Ascending aorta (tissue), 2 donors: ENCODE measurements around the gene FAM168A. TPM values are rescaled to one million over a fixed set of nuclear protein-coding genes. Genes with fewer than 3 reads are reported as not detected.

Experiments
- DNase-seq, 2 donors: peaks; one replicate each; pipeline ENCODE4 v3.0.0-alpha.2; 2019; ENCODE audit warnings: low spot score in 2 of 2
- H3K27ac ChIP-seq, 2 donors: fragments of 200-600 bp; sonication (generic); one replicate each; pipeline ENCODE4 v1.5.1; 2016 to 2017; ENCODE audit warnings: mild to moderate bottlenecking in 1 of 2
- H3K27me3 ChIP-seq: fragments of 200-600 bp; sonication (generic); one replicate; pipeline ENCODE4 v1.5.1; 2017
- H3K36me3 ChIP-seq, 2 donors: fragments of 200-600 bp; sonication (generic); one replicate each; pipeline ENCODE4 v1.5.1; 2016
- H3K4me1 ChIP-seq, 2 donors: fragments of 200-600 bp; sonication (generic); one replicate each; pipeline ENCODE4 v1.5.1; 2016 to 2017; ENCODE audit warnings: mild to moderate bottlenecking in 1 of 2
- H3K4me3 ChIP-seq, 2 donors: fragments of 200-600 bp; sonication (generic); one replicate each; pipeline ENCODE4 v1.5.1; 2016 to 2017; ENCODE audit warnings: mild to moderate bottlenecking in 1 of 2
- H3K9me3 ChIP-seq, 2 donors: fragments of 200-600 bp; sonication (generic); one replicate each; pipeline ENCODE4 v1.5.1; 2016
- intact Hi-C: fragments of 100-400 bp; cut with DNase I; formaldehyde crosslinking; loops from one replicate; pipeline ENCODE4 v1.15.1; 2023
- total RNA-seq: library from RNA; depleted of rRNA; stranded (reverse); fragments of >200 nt; gene quantifications from one replicate; pipeline ENCODE4 v1.1.0, GENCODE V29; 2016
- TF ChIP-seq, protein P1 (sequence below), 3 experiments: fragments of 200-600 bp in 2 of 3; fragments of 450-650 bp in 1 of 3; sonication (generic) in 2 of 3; IDR thresholded peaks; one replicate each; pipeline ENCODE4 v1.5.1; 2016 to 2019; ENCODE audit warnings: antibody characterized with exemption in 3 of 3, mild to moderate bottlenecking in 1 of 3, moderate library complexity in 1 of 3

The FAM168A gene
- total RNA-seq, 1 donor from 2014 or later, result 44.1 TPM

DNA sequence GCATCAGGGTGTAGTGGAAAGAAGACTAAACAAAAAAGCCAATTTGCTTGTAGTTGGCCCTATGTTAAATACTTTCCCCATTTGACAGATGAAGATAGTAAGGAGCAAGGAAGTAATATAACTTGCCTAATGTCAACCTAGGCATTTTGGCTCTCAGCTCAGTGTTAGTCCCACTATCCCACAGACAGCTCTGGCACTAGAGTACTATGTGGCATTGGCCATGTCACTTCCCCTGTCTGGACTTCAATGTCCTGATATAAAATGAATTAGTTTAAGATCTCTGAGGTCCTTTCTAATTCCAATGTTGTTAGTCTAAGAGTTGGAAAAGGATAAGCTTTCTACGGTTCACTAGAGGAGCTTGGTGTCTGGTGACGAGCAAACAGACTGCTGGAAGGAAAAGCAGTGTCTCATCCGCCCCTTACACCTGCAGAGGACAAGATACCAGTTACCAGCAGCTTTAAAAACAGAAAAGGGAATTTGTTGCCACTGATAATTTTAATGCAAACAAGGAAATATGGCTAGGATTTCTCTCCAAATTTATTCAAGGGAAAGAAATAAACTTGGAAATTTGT, 129.2 kb downstream of the FAM168A start:
- peak overlapping the region in 1 of 2 donors; percentile 32 for H3K27ac ChIP-seq
- no peaks in the 10 kb centered on the region for H3K27me3 ChIP-seq
- DNase-seq, result no peak
- TF ChIP-seq, protein P1, sequence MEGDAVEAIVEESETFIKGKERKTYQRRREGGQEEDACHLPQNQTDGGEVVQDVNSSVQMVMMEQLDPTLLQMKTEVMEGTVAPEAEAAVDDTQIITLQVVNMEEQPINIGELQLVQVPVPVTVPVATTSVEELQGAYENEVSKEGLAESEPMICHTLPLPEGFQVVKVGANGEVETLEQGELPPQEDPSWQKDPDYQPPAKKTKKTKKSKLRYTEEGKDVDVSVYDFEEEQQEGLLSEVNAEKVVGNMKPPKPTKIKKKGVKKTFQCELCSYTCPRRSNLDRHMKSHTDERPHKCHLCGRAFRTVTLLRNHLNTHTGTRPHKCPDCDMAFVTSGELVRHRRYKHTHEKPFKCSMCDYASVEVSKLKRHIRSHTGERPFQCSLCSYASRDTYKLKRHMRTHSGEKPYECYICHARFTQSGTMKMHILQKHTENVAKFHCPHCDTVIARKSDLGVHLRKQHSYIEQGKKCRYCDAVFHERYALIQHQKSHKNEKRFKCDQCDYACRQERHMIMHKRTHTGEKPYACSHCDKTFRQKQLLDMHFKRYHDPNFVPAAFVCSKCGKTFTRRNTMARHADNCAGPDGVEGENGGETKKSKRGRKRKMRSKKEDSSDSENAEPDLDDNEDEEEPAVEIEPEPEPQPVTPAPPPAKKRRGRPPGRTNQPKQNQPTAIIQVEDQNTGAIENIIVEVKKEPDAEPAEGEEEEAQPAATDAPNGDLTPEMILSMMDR (IDR thresholded peaks at IDR 0.05), result no peak
- H3K4me1 ChIP-seq, result peaks cover 5 to 7% of the 10 kb centered on the region in 2 donors
- H3K36me3 ChIP-seq, result no peaks in the 10 kb centered on the region
- H3K9me3 ChIP-seq, result no peaks in the 10 kb centered on the region
- intact Hi-C loops, result no loop called here
- H3K4me3 ChIP-seq, result no peak overlapping the region

DNA sequence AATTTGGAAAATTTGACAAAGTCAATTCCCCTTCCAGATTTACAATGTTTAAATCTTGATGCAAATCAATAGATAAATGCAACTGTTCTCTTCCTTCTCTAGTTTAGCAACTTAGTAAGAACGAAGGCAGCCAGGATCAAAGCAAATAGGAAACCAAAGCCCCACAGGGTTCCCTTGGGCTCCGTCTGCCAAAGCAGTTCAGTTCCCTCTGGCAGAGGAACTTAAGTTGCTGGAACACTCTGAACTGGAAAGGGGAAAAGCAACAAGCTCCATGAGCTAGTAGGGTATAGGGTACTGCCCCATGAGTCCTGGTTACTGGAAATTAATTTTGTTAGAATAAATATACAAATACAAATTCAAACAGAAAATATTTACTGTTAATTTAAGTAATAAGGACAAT, 130.4 kb downstream of the FAM168A start:
- H3K4me3 ChIP-seq, result no peak overlapping the region
- H3K9me3 ChIP-seq, result no peaks in the 10 kb centered on the region
- intact Hi-C loops, result no loop called here
- no peak for DNase-seq
- H3K4me1 ChIP-seq, result peaks cover 5 to 7% of the 10 kb centered on the region in 2 donors
- no peaks in the 10 kb centered on the region for H3K27me3 ChIP-seq
- H3K36me3 ChIP-seq, result no peaks in the 10 kb centered on the region
- peak overlapping the region in 1 of 2 donors; percentile 47 for H3K27ac ChIP-seq
- TF ChIP-seq, protein P1 (IDR thresholded peaks at IDR 0.05), result no peak

DNA sequence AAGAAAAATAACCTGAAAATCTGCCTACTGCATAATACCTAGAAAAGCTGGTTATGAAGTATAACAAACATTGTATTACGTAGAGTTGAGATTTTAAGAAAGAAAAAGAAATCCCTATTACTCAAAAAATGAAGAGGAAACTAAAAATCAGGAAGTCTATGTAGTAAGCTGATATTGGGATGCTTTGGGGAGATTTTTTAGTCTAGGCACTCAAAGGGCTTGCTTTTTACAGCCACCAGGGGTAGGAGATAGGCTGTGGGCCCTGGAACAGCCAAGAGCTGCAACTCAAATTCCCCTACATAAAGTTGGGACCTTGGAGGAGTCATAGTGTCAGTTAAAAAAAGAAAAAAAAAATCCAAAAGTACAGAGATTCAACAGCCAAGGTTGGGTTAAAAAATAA, 131.3 kb downstream of the FAM168A start:
- H3K4me1 ChIP-seq, result peaks cover 5 to 8% of the 10 kb centered on the region in 2 donors
- H3K9me3 ChIP-seq, result no peaks in the 10 kb centered on the region
- TF ChIP-seq, protein P1 (IDR thresholded peaks at IDR 0.05), result no peak
- H3K27me3 ChIP-seq, result no peaks in the 10 kb centered on the region
- no peak overlapping the region for H3K4me3 ChIP-seq
- H3K27ac ChIP-seq, result no peak overlapping the region
- no peak for DNase-seq
- no peaks in the 10 kb centered on the region for H3K36me3 ChIP-seq
- intact Hi-C loops, result no loop called here

DNA sequence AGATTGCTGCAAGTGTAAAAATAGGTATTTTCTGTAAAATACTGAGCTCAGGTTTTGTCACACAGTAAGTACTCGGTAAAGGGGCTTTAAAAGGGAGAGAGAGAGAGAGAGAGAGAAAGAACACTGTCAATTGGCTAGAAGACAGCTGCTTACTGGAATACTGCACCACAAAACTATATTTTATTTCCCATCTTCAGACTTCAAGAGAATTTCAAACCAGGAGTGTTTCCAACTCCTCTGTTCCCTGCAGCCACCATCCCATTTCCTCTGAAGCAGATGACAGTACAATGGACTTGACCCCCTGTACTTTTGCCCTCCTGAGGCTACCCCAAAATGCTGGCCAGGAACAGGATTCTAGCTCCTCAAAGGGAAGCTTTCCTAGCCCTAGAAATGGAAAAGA, 132.0 kb downstream of the FAM168A start:
- Histone ChIP-seq H3K36me3 (no peaks in the 10 kb centered on the region), H3K4me3 (no peak overlapping the region), H3K27me3 (no peaks in the 10 kb centered on the region), H3K27ac (no peak overlapping the region), H3K9me3 (no peaks in the 10 kb centered on the region), H3K4me1 (peaks cover 5 to 10% of the 10 kb centered on the region in 2 donors)
- no peak for DNase-seq
- TF ChIP-seq, protein P1 (IDR thresholded peaks at IDR 0.05), result no peak
- intact Hi-C loops, result no loop called here

DNA sequence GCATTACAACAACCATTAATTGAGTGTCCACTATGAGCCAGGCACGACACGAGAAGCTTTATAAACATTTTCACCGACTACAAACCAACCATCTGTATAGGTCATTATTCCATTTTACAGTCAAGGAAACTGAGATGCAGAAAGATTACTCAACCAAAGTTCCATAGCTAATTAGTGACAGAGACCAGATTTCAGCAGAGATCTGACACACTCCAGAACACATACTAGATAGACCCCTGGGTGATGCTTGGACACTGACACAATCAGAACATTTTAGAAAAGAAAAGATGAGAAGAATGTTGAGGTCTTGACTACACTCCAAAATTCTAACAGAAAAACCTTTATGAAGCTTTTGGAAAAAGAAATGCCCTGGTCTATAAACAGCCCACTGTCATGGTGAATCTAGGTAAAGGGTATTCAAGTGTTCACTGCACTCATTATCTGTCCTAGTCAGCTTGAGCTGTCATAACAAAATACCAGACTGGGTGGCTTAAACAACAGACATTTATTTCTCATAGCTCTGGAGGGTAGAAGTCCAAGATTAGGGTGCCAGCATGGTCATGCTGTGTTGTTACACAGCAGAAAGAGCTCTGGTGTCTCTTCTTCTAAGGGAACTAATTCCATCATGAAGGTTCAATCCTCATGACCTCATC, 132.8 kb downstream of the FAM168A start:
- H3K9me3 ChIP-seq, result no peaks in the 10 kb centered on the region
- TF ChIP-seq, protein P1 (IDR thresholded peaks at IDR 0.05), result no peak
- no peak overlapping the region for H3K4me3 ChIP-seq
- no peaks in the 10 kb centered on the region for H3K36me3 ChIP-seq
- no peak overlapping the region for H3K27ac ChIP-seq
- no peak for DNase-seq
- peaks cover 5 to 10% of the 10 kb centered on the region in 2 donors for H3K4me1 ChIP-seq
- no peaks in the 10 kb centered on the region for H3K27me3 ChIP-seq
- intact Hi-C loops, result no loop called here
